Suprapubic skin (tissue), 4 donors: Measurements from ENCODE around the gene KRT4. TPM values are rescaled to one million over a fixed set of nuclear protein-coding genes. Genes with fewer than 3 reads are reported as not detected.

ENCODE experiments used
- DNase-seq, 2 donors: peaks; one replicate each; pipeline ENCODE4 v3.0.0-alpha.2; 2019; ENCODE audit warnings: low spot score in 2 of 2
- H3K27ac ChIP-seq: fragments of 200-600 bp; sonication (generic); one replicate; pipeline ENCODE4 v1.5.1; 2019
- H3K27me3 ChIP-seq: fragments of 200-600 bp; sonication (generic); one replicate; pipeline ENCODE4 v1.5.1; 2019
- H3K36me3 ChIP-seq: fragments of 200-600 bp; sonication (generic); one replicate; pipeline ENCODE4 v1.5.1; 2019
- H3K4me1 ChIP-seq: fragments of 200-600 bp; sonication (generic); one replicate; pipeline ENCODE4 v1.5.1; 2019
- H3K4me3 ChIP-seq: fragments of 200-600 bp; sonication (generic); one replicate; pipeline ENCODE4 v1.5.1; 2019; ENCODE audit warnings: mild to moderate bottlenecking
- H3K9me3 ChIP-seq: fragments of 200-600 bp; sonication (generic); one replicate; pipeline ENCODE4 v1.5.1; 2019
- CTCF ChIP-seq, 2 donors: fragments of 200-600 bp in 1 of 2; fragments of 450-650 bp in 1 of 2; sonication (generic) in 1 of 2; IDR thresholded peaks; one replicate each; pipeline ENCODE4 v1.5.1; 2016 to 2019; ENCODE audit warnings: antibody characterized with exemption in 2 of 2, mild to moderate bottlenecking in 1 of 2, moderate library complexity in 1 of 2
- EP300 ChIP-seq: sonication (generic); formaldehyde crosslinking; IDR thresholded peaks from one replicate; pipeline ENCODE4 v1.6.1; 2017; ENCODE audit warnings: antibody characterized with exemption
- POLR2A ChIP-seq, 2 donors: fragments of 450-650 bp; IDR thresholded peaks; one replicate each; pipeline ENCODE4 v1.6.1; 2017; ENCODE audit warnings: antibody characterized with exemption in 2 of 2, mild to moderate bottlenecking in 2 of 2, moderate library complexity in 2 of 2
- POLR2AphosphoS5 ChIP-seq, 3 donors: sonication (generic); formaldehyde crosslinking; IDR thresholded peaks; one replicate each; pipeline ENCODE4 v1.6.1; 2017; ENCODE audit warnings: antibody characterized with exemption in 3 of 3
- WGBS: methylation state at CpG from one replicate; pipeline ENCODE4 v1.1.5; 2018; 5-methylcytosine and 5-hydroxymethylcytosine counted together
- total RNA-seq, 4 donors: library from RNA; depleted of rRNA; stranded (reverse); fragments of >200 nt; gene quantifications; one replicate each; pipeline ENCODE4 v1.1.0, GENCODE V29; 2016

KRT4 gene
- total RNA-seq, 4 donors from 2014 or later, result 0.32 to 1.6 (median 0.76) TPM

- H3K9me3 ChIP-seq, result no peaks in the 10 kb centered on the region
- DNase-seq, result no peak
- H3K36me3 ChIP-seq, result no peaks in the 10 kb centered on the region
- TF ChIP-seq POLR2AphosphoS5 (IDR thresholded peaks at IDR 0.05), result no peak
- no peak for TF ChIP-seq POLR2A (IDR thresholded peaks at IDR 0.05)
- TF ChIP-seq CTCF (IDR thresholded peaks at IDR 0.05), result no peak
- TF ChIP-seq EP300, result no peak
- no peaks in the 10 kb centered on the region for H3K4me1 ChIP-seq
- peaks cover 2% of the 10 kb centered on the region for H3K27me3 ChIP-seq
- no peak overlapping the region for H3K4me3 ChIP-seq
- WGBS, result 86% methylated on average over 7 of the region's 7 CpGs
- no peak overlapping the region for H3K27ac ChIP-seq
These were observed 4.8 kb downstream of the KRT4 start for GRCh38 chr12:52809166-52809565.

- Histone ChIP-seq H3K36me3 (no peaks in the 10 kb centered on the region), H3K9me3 (no peaks in the 10 kb centered on the region), H3K27ac (no peak overlapping the region), H3K4me3 (no peak overlapping the region), H3K27me3 (peaks cover 2% of the 10 kb centered on the region), H3K4me1 (no peaks in the 10 kb centered on the region)
- WGBS, result 97% methylated on average over 8 of the region's 8 CpGs
- TF ChIP-seq CTCF (IDR thresholded peaks at IDR 0.05), result no peak
- TF ChIP-seq POLR2A (IDR thresholded peaks at IDR 0.05), result no peak
- no peak for TF ChIP-seq POLR2AphosphoS5 (IDR thresholded peaks at IDR 0.05)
- no peak for TF ChIP-seq EP300
- DNase-seq, result no peak
These were observed 5.2 kb downstream of the KRT4 start for GRCh38 chr12:52808573-52809160.

GRCh38 chr12:52807544-52808470 lies 6.1 kb downstream of the KRT4 start:
- no peaks in the 10 kb centered on the region for H3K4me1 ChIP-seq
- DNase-seq, result no peak
- peaks cover 2% of the 10 kb centered on the region for H3K27me3 ChIP-seq
- no peaks in the 10 kb centered on the region for H3K9me3 ChIP-seq
- no peak for TF ChIP-seq POLR2A (IDR thresholded peaks at IDR 0.05)
- no peak for TF ChIP-seq POLR2AphosphoS5 (IDR thresholded peaks at IDR 0.05)
- no peak for TF ChIP-seq EP300
- no peak for TF ChIP-seq CTCF (IDR thresholded peaks at IDR 0.05)
- no peak overlapping the region for H3K27ac ChIP-seq
- 86% methylated on average over 15 of the region's 16 CpGs for WGBS
- H3K4me3 ChIP-seq, result no peak overlapping the region
- no peaks in the 10 kb centered on the region for H3K36me3 ChIP-seq

- Histone ChIP-seq H3K27ac (no peak overlapping the region), H3K27me3 (peaks cover 2% of the 10 kb centered on the region)
- no peak for DNase-seq
These were observed 6.9 kb downstream of the KRT4 start for GRCh38 chr12:52806821-52807543.

GRCh38 chr12:52806169-52806811 lies 7.6 kb downstream of the KRT4 start:
- Histone ChIP-seq H3K27ac (no peak overlapping the region), H3K4me3 (no peak overlapping the region), H3K36me3 (no peaks in the 10 kb centered on the region), H3K9me3 (no peaks in the 10 kb centered on the region), H3K27me3 (peaks cover 2% of the 10 kb centered on the region), H3K4me1 (no peaks in the 10 kb centered on the region)
- WGBS, result 98% methylated on average over 3 of the region's 3 CpGs
- no peak for DNase-seq
- TF ChIP-seq CTCF (IDR thresholded peaks at IDR 0.05) (no peak), POLR2AphosphoS5 (IDR thresholded peaks at IDR 0.05) (no peak), POLR2A (IDR thresholded peaks at IDR 0.05) (no peak), EP300 (no peak)

More at GRCh38 chr12:52806821-52807543, 6.9 kb downstream of the KRT4 start:
- 80% methylated on average over 9 of the region's 11 CpGs for WGBS
- TF ChIP-seq EP300 (no peak), POLR2A (IDR thresholded peaks at IDR 0.05) (no peak)
- no peaks in the 10 kb centered on the region for H3K4me1 ChIP-seq
- no peaks in the 10 kb centered on the region for H3K9me3 ChIP-seq
- no peaks in the 10 kb centered on the region for H3K36me3 ChIP-seq
- no peak overlapping the region for H3K4me3 ChIP-seq
